Stimulated activated naive CD8-positive, alpha-beta T cell treated with anti-CD3 and anti-CD28 coated beads, Interleukin-15, Interleukin-2, amounts not matched to agents 100 U/mL and 50 U/mL, for 24 hours (primary cell): ENCODE measurements around the gene EXOC4.

Source experiments
- ATAC-seq: fragments of 150-1000 bp; cut with Tn5 transposase; one replicate; pipeline ENCODE4 v1.10.0; 2021
- DNase-seq: peaks from one replicate; pipeline ENCODE4 v3.0.0; 2021

The EXOC4 gene

GRCh38 chr7:133796782-133797745 is 544.2 kb downstream of the EXOC4 start:
- DNase-seq (no peak), ATAC-seq (no peak)

- ATAC-seq = no peak
- DNase-seq = no peak
Measured at GRCh38 chr7:133797818-133798520, 545.1 kb downstream of the EXOC4 start.

- ATAC-seq (no peak), DNase-seq (no peak)
Measured at GRCh38 chr7:133801341-133801740, 548.5 kb downstream of the EXOC4 start.

GRCh38 chr7:133804127-133804526 is 551.2 kb downstream of the EXOC4 start:
- DNase-seq (no peak), ATAC-seq (no peak)

GRCh38 chr7:133805426-133805825 is 552.5 kb downstream of the EXOC4 start:
- ATAC-seq = no peak
- no peak for DNase-seq

GRCh38 chr7:133807624-133808492 is 555.0 kb downstream of the EXOC4 start:
- DNase-seq (no peak), ATAC-seq (no peak)

- no peak for DNase-seq
Measured at GRCh38 chr7:133808493-133808866, 555.6 kb downstream of the EXOC4 start.

GRCh38 chr7:133812877-133813276 is 560.0 kb downstream of the EXOC4 start:
- ATAC-seq (no peak), DNase-seq (no peak)

More at GRCh38 chr7:133808493-133808866, 555.6 kb downstream of the EXOC4 start:
- no peak for ATAC-seq

- DNase-seq (no peak), ATAC-seq (no peak)
Measured at GRCh38 chr7:133815611-133816210, 562.8 kb downstream of the EXOC4 start.

GRCh38 chr7:133819695-133820094 is 566.8 kb downstream of the EXOC4 start:
- ATAC-seq (no peak), DNase-seq (no peak)

GRCh38 chr7:133820584-133820983 is 567.7 kb downstream of the EXOC4 start:
- DNase-seq (no peak), ATAC-seq (no peak)

- no peak for ATAC-seq
- no peak for DNase-seq
Measured at GRCh38 chr7:133821171-133821570, 568.3 kb downstream of the EXOC4 start.

GRCh38 chr7:133822001-133822641 is 569.2 kb downstream of the EXOC4 start:
- ATAC-seq (no peak), DNase-seq (no peak)

GRCh38 chr7:133822868-133823552 is 570.1 kb downstream of the EXOC4 start:
- DNase-seq = no peak
- ATAC-seq = no peak

GRCh38 chr7:133824132-133824531 is 571.3 kb downstream of the EXOC4 start:
- DNase-seq (no peak), ATAC-seq (no peak)

GRCh38 chr7:133827707-133828623 is 575.1 kb downstream of the EXOC4 start:
- no peak for ATAC-seq
- DNase-seq = no peak

GRCh38 chr7:133828906-133829305 is 576.0 kb downstream of the EXOC4 start:
- DNase-seq (no peak), ATAC-seq (no peak)

GRCh38 chr7:133829336-133829897 is 576.5 kb downstream of the EXOC4 start:
- DNase-seq (no peak), ATAC-seq (no peak)

- DNase-seq (no peak), ATAC-seq (no peak)
Measured at GRCh38 chr7:133830081-133830480, 577.2 kb downstream of the EXOC4 start.
